GM19438 (cell line): Measurements from ENCODE around the gene SPTBN4.
"Not testable (repeated sequence)": the region's sequence is repeated elsewhere in the genome, so short reads cannot be mapped to it uniquely, and the experiment has no call there.

ENCODE experiments used
- ATAC-seq: cut with Tn5 transposase; IDR thresholded peaks from one replicate; pipeline ENCODE4 v1.9.1; 2021; ENCODE audit warnings: low read depth; ENCODE audit not compliant: unreplicated experiment

The SPTBN4 gene

GRCh38 chr19:40438284-40438683, 28.5 kb upstream of the SPTBN4 start:
- ATAC-seq, result no peak

GRCh38 chr19:40441719-40442253, 25.0 kb upstream of the SPTBN4 start:
- ATAC-seq, result no peak

GRCh38 chr19:40442328-40443130, 24.3 kb upstream of the SPTBN4 start:
- no peak for ATAC-seq

GRCh38 chr19:40443131-40443999, 23.4 kb upstream of the SPTBN4 start:
- peak; percentile 73 for ATAC-seq

- peak; percentile 55 for ATAC-seq
Measured at GRCh38 chr19:40444000-40444824, 22.6 kb upstream of the SPTBN4 start, which contains the start of gene SERTAD3. Gene SERTAD3 (minus strand): TSS chr19:40444335. CDS start chr19:40442080, 2,255 bp downstream.

- no peak for ATAC-seq
Measured at GRCh38 chr19:40444825-40445312, 21.9 kb upstream of the SPTBN4 start.

GRCh38 chr19:40445780-40446262, 21.0 kb upstream of the SPTBN4 start:
- ATAC-seq, result no peak

GRCh38 chr19:40446263-40446784, 20.5 kb upstream of the SPTBN4 start:
- no peak for ATAC-seq

GRCh38 chr19:40449506-40449905, 17.3 kb upstream of the SPTBN4 start:
- no peak for ATAC-seq

GRCh38 chr19:40450664-40451063, 16.1 kb upstream of the SPTBN4 start:
- no peak for ATAC-seq

GRCh38 chr19:40452016-40452415, 14.8 kb upstream of the SPTBN4 start:
- ATAC-seq, result no peak

GRCh38 chr19:40453151-40453735, 13.6 kb upstream of the SPTBN4 start:
- ATAC-seq, result no peak

- ATAC-seq, result not testable (repeated sequence)
Measured at GRCh38 chr19:40453943-40454342, 12.9 kb upstream of the SPTBN4 start.

GRCh38 chr19:40457048-40457447, 9.8 kb upstream of the SPTBN4 start:
- ATAC-seq, result no peak

- ATAC-seq, result no peak
Measured at GRCh38 chr19:40457953-40458596, 8.7 kb upstream of the SPTBN4 start.

- ATAC-seq, result no peak
Measured at GRCh38 chr19:40458597-40458974, 8.2 kb upstream of the SPTBN4 start.

- no peak for ATAC-seq
Measured at GRCh38 chr19:40460185-40460584, 6.6 kb upstream of the SPTBN4 start.

GRCh38 chr19:40461669-40462221, 5.1 kb upstream of the SPTBN4 start:
- ATAC-seq, result no peak

GRCh38 chr19:40463587-40464037, 3.2 kb upstream of the SPTBN4 start:
- ATAC-seq, result not testable (repeated sequence)
